ENCODE results near the gene SEC11A. TPM values are rescaled to one million over a fixed set of nuclear protein-coding genes. Genes with fewer than 3 reads are reported as not detected.
A peak's percentile ranks its signal among the peaks of the same experiment; 100 is the strongest.

SEC11A gene
- total RNA-seq, 1 donor from 2014 or later = 197 TPM

DNA sequence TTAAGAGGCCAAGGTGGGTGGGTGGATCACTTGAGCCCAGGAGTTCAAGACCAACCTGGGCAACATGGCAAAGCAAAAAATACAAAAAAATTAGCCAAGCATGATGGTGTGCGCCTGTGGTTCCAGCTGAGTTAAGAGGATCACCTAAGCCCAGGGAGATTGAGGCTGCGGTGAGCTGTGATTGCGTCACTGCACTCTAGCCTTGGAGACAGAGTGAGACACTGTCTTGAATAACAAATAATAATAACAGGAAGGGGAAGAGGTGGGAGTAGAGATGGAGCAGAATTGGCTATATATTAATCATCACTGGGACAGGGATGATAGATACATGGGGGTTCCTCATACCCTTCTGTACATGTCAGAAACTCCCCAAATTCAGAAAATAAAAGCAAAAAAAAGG is 34.1 kb downstream of the SEC11A start:
- no peak for DNase-seq (ENCODE audit: low spot score)

GRCh38 chr15:84671211-84671610 is 44.7 kb downstream of the SEC11A start:
- no peak for DNase-seq (ENCODE audit: low spot score)

DNA sequence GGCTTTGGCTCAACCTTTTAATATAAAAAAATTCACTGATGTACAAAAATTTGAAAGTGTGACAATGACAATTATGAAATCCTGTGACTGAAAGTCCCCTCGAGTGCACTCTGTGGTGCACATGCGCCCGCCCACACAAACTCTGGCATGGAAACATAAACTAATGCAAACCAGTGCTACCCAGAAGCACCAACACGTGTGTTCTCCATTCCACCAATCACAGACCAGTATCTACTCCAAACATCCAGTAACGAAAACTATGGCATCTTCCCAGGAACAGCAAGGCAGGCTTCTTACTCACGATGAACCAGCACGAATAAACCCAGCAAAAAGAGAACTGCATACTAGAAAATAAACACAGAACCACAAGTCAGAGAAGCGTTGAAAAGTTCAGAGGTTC is 46.2 kb downstream of the SEC11A start:
- no peak for DNase-seq (ENCODE audit: low spot score)

DNA sequence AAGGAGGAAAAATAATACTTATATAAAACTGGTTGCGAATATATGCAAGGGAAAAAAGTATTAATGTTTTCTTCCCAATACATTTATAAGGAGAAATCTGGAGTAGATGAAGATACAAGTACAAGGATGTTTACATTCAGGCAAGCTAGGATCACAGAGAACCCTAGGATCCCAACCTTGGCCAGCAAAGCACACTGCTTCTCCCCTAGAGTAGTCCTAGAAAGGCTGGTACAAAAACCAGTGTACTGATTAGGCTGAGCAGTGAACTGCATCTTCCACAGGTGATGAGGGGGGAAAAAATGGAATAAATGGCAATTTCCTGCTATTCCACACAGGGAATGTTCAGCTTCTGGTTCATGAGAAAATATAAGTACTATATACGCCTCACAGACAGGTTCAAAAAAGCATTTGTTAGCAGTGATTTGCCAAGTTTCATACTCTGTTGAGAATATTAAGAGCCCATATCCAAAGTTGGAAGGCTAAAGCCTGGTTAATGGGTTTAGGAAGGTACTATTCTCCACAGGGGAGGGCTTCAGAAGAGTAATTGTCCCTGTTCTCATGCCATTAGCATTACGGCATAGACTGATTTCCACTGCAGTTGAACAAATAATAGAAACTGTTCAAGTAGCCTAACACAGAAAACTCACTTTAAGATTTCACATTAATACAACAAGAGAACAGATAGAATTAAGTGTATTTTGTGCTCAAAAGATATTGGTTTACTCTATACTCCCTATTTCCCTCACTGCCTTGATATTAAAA is 47.5 kb downstream of the SEC11A start:
- no peak for DNase-seq (ENCODE audit: low spot score)

- no peak for DNase-seq (ENCODE audit: low spot score)
Measured at GRCh38 chr15:84666373-84666772, 49.6 kb downstream of the SEC11A start.

DNA sequence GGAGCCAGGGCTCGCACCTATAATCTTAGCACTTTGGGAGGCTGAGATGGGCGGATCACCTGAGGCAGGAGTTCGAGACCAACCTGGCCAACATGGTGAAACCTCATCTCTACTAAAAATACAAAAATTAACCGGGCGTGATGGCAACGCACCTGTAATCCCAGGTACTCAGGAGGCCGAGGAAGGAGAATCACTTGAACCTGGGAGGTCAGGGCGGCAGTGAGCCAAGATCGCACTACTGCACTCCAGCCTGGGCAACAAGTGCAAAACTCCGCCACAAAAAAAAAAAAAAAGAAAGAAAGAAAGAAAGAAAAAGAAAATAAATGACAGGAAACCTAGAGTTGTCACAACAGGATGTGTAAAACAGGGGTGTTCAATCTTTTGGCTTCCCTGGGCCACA is 54.9 kb downstream of the SEC11A start:
- no peak for DNase-seq (ENCODE audit: low spot score)

DNA sequence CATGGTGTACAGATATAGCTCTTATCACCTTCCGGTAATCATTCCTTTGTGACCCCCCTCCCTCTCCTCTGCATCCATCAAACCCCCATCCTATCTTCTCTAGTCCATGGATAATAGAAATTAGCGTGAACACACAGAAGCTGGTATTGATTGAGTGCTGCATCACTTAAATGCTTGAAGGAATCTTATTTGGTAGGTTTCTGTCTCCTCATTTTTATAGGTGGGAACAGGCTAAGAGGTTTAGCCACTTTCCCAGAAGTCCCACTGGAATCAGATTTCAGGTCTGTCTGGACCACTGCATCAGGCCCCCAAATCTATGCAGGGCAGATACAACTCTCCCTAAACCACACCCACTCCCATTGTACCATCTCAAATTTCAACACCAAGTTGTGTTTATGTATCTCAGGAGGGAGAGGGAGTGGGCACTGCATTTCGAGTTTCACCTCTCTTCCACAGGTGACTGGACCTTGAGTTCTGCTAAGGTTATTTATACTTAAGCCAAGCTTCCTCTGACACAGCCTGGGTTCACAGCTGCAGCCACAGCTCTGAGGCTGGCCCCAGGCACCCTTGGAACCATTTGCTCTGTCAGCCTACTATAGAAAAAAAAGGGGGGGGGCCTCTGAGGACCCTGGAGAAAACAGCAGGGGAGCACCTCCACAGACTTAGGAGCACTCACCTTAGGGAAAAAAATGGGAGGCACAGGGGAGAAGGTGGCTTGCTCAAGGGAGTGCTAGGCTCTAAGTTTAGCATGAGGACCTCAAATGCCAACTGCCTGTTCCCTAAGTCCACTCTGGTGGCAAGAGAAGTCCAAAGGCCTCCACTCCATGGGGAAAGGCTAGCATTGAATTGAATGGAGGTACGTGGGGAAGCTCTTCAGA is 55.8 kb downstream of the SEC11A start:
- no peak for DNase-seq (ENCODE audit: low spot score)

GRCh38 chr15:84658788-84659411 is 57.0 kb downstream of the SEC11A start:
- no peak for DNase-seq (ENCODE audit: low spot score)

DNA sequence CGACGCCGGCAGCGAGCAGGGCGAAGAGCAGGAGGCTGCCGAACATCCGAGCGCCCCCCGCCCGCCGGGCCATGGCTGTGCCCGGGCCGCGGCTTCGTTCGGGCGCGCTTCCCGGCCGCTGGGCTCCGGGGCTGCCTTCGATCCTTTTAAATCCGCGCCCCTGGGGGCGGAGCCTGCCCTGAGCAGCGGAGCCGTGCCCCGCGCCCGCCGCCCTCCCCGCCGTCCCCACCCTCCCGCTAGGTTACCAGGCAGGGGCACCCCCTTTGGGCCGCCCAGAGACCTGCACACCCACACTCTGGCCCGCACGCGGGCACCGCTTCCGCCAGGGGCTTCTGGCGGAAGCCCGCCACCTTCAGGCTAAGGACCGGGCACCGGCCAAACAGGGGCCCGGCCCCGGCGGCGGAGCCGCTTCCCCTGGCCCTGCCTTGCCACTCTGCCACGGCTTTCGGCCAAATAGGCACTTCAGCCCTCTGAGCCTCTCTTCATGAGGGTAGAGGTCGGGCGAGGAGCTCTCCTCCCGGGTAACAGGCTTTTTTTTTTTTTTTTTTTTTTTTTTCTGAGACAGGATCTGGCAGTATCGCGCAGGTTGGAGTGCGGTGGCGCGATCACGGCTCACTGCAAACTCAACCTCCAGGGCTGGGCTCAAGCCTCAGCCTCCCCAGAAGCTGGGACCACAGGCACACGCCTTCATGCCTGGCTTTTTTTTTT is 57.7 kb downstream of the SEC11A start, which contains the start of gene NMB:
Gene NMB (minus strand): TSS at position 120 of the 708 bp plus-strand sequence. CDS start 47 bp downstream, at position 73.
- peak; percentile 71 for DNase-seq (ENCODE audit: low spot score)

- no peak for DNase-seq (ENCODE audit: low spot score)
Measured at GRCh38 chr15:84657748-84658079, 58.2 kb downstream of the SEC11A start.

- DNase-seq (ENCODE audit: low spot score) = no peak
Measured at GRCh38 chr15:84656972-84657371, 59.0 kb downstream of the SEC11A start.

DNA sequence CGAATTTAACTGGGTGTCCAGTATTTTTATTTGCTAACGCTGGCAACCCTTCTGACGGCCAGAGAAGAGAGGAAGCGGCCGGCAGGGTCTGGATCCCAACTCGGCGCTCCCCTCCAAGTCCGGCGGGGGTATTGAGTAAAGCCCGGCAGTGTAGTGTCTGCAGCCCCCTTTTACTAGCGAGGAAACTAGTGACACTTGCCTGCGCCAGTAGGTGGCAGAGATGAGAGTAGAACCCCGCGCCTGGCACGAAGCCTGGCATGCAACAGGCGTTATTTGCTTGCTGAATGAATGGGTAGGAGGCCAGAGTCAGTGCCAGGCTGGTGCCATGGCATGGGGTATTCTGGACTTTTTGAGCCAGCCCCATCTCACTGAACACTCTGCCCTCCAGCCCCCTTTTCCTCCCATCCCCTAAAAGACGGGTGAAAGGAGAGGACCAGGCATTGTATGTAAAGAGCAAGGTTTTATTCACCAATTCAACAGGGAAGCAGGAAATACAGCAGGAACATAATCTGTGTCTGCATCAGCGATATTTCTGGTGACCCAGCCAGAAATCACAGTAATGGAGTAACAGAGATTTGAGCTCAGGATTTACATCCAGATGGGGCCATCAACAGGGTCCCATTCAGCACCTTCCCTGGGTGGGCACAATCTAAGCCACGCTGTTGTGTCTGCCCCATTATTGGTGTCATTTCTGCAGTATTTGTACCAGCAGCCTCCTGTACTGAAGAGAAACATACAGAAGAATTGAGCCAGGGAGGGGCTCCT is 61.1 kb downstream of the SEC11A start:
- DNase-seq (ENCODE audit: low spot score) = peak; percentile 79

GRCh38 chr15:84653910-84654688 is 61.8 kb downstream of the SEC11A start, which contains the start of gene WDR73:
Gene WDR73, minus strand, starts transcription at chr15:84654283. Its CDS starts 9 bp downstream, at chr15:84654274.
- peak; percentile 98 for DNase-seq (ENCODE audit: low spot score)

GRCh38 chr15:84653584-84653909 is 62.4 kb downstream of the SEC11A start:
- DNase-seq (ENCODE audit: low spot score) = no peak

DNA sequence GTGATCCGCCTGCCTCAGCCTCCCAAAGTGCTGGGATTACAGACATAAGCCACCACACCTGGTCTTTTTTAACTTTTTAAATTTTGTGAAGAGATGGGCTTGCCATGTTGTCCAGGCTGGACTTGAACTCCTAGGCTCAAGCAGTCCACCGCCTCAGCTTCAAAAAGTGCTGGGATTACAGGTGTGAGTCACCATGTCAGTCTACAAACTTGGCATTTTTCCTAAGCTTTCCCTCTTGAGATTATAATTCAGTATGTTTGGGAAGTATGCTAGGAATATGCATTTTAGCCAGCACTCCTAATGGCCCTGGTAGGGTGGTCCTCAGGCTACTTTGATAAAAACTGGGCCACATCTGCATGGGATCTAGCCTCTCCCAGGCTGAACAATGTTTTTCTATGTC is 66.2 kb downstream of the SEC11A start:
- no peak for DNase-seq (ENCODE audit: low spot score)

- no peak for DNase-seq (ENCODE audit: low spot score)
Measured at GRCh38 chr15:84648539-84648938, 67.4 kb downstream of the SEC11A start.

DNA sequence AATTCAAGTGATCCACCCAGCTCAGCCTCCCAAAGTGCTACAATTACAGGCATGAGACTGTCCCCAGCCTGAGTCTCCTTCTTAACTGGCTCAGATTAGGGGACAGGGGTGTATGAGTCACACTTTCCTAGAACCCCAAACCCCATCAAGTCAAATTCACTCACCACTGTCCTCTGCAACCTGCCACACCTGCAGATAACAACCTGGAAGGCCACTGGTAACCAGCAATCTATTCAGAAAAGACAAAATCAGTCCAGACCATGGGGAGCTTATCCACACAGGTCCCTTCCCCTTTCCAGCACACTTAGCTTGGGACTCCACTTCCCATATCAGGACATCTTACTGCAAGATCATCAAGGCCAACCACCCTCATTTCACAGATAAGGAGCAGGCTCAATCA is 68.2 kb downstream of the SEC11A start:
- no peak for DNase-seq (ENCODE audit: low spot score)

DNA sequence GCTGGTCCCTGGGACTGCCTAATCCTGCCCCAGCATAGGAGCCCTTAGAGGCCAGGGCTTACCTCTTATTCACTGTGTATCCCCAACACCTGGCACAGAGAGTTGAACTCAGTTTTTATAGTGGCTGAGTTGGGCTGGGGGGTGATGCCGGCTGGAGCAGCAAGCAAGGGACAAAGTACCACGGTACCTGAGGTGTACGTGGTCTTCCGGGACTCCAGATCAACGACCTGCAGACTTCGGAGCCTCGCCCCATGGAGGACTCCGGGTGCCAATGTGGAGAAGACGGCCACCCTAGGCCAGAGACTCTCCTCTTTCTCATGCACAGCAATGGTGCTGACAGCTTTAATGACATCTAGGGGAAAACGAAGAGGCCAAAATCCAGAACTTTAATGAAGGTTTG is 69.9 kb downstream of the SEC11A start:
- DNase-seq (ENCODE audit: low spot score) = no peak

GRCh38 chr15:84645496-84645895 is 70.4 kb downstream of the SEC11A start:
- no peak for DNase-seq (ENCODE audit: low spot score)

DNA sequence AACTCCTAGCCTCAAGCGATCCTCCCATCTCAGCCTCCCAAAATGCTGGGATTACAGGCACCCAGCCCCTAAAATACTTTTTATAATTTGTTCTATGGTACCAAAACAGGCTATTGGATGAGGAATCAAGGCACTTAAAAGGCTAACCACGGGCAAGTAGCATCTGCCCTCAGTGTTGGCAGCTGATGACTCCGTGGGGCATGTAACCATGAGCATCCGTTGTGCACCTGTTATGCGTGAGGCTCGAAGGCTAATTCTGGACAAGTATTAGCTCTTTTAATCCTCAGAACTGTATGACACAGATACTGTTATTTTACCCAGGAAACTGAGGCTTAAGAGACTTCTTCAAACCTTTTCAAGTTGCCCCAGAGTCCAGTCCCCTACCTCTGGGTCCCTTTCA is 72.1 kb downstream of the SEC11A start:
- DNase-seq (ENCODE audit: low spot score) = no peak
